Melanocyte of skin (primary cell): ENCODE measurements around the gene NXPE4. TPM values are rescaled to one million over a fixed set of nuclear protein-coding genes. Genes with fewer than 3 reads are reported as not detected.

Experiments
- small RNA-seq, 2 donors: library from RNA; depleted of rRNA; stranded (forward); fragments of <200 nt; gene quantifications; one replicate each; pipeline ENCODE3, GENCODE V24; 2012
- total RNA-seq, 2 donors: library from RNA; depleted of rRNA; stranded (reverse); fragments of >200 nt; gene quantifications; 2 replicates each; pipeline ENCODE4 v1.2.3, GENCODE V29; 2012

The NXPE4 gene
- total RNA-seq = not detected

DNA sequence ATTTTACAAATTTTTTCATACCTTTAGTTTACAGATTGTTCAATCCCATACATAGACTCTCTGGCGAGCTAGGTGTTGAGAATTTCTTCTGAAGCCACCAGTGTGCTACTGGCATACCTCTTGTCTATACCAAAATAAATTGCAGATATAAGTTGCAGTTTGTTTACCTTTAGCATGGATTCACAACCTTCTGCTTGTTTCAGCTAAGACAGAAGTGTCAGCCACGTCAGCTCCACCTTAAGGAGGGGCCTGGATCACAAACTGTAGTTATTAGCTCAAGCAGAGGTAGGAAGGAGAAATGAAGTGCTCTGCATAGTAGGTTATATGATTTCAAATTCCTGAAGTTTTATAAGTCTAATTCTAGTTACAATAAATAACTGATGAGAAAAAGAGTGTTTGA is at the start of gene NXPE4:
TSS of gene NXPE4 (minus strand) at position 216 of the 400 bp plus-strand sequence. CDS start 1,027 bp downstream, outside the sequence.

DNA sequence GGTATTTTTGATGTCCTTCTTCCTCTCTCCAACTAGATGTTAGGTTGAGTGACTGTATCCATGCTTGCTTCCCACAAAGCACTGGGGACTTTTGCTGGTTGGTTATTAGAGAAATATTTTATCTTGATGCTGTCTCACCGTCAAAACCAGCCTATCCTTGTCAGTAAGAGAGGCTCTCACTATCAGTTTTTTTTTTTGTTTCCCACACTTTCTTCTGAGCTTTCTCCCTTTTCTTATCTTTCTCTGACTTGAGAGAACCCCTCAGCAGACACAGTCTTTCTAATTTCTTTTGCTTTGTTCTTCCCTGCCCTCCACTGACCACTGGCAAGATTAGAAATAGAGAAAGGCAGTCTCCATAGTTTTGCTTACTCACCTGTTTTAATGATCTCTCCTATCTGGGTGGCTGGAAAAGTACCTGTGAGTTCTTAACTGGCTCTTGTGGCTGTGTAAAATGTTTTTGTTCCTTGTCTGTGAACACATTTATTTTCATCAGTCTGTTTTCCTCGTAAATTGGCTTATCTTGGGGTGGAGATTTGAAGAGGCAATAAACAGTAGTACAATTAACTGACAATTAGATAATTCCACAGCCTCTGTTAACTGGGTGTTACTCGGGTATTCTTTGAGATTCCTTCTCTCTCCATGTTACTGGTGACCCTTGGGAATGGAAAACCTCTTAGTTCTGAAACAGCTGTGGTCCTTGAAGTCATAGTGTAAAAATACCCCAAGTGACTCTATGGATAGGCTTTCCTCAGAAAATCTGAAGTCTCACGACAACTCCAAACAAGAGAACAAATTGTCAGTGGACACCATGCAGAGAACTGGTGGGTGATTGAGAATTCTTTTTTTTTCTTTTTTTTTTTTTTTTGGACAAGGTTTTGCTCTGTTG is 35.9 kb downstream of the NXPE4 start, which contains the start of gene NXPE1:
TSS of gene NXPE1 (minus strand) at position 457 of the 886 bp plus-strand sequence. CDS start 8,680 bp downstream, outside the sequence.

Small RNA genes within 50 kb of the gene (small RNA-seq; reads per million reads assigned to genes)
- gene RF01210 = 0 to 0.04 reads per million in 2 donors

Other genes with a start within 250 kb of the NXPE4 start
- 1 to 10 TPM; 7.7 to 9.3 TPM for gene C11orf71, start 195.3 kb downstream of the NXPE4 start, total RNA-seq
- gene RBM7, start 195.1 kb downstream of the NXPE4 start, total RNA-seq = 10 to 100 TPM; 20.6 to 37.3 TPM
- 100 to 1,000 TPM; 107 to 154 TPM for gene REXO2, start 156.3 kb downstream of the NXPE4 start, total RNA-seq
- gene NXPE1, start 35.9 kb downstream of the NXPE4 start, total RNA-seq = not detected
- not detected for gene NXPE2, start 82.7 kb upstream of the NXPE4 start, total RNA-seq